Subcutaneous adipose tissue (tissue), 4 donors: ENCODE measurements around the gene KLRD1. TPM values are rescaled to one million over a fixed set of nuclear protein-coding genes. Genes with fewer than 3 reads are reported as not detected.

Experiments used
- CTCF ChIP-seq: fragments of 450-650 bp; IDR thresholded peaks from one replicate; pipeline ENCODE4 v1.5.1; 2016; ENCODE audit warnings: low read depth, mild to moderate bottlenecking, control low read depth, antibody characterized with exemption, moderate library complexity
- total RNA-seq, 4 donors: library from RNA; depleted of rRNA; stranded (reverse); fragments of >200 nt; gene quantifications; one replicate each; pipeline ENCODE4 v1.1.0, GENCODE V29; 2016

Gene KLRD1
- total RNA-seq, 4 donors from 2014 or later, result 1.3 to 7.0 (median 1.6) TPM

GRCh38 chr12:10304161-10304574 is 3.5 kb upstream of the KLRD1 start:
- no peak for TF ChIP-seq CTCF

- TF ChIP-seq CTCF, result no peak
Observed at GRCh38 chr12:10305411-10305810, 2.3 kb upstream of the KLRD1 start.

GRCh38 chr12:10310926-10311720 is 3.5 kb downstream of the KLRD1 start:
- no peak for TF ChIP-seq CTCF

- TF ChIP-seq CTCF, result no peak
Observed at GRCh38 chr12:10319388-10319787, 11.7 kb downstream of the KLRD1 start.

- TF ChIP-seq CTCF, result no peak
Observed at GRCh38 chr12:10320643-10321042, 13.0 kb downstream of the KLRD1 start.

- TF ChIP-seq CTCF, result no peak
Observed at GRCh38 chr12:10331642-10332239, 24.1 kb downstream of the KLRD1 start.

GRCh38 chr12:10339053-10339840 is 31.6 kb downstream of the KLRD1 start:
- no peak for TF ChIP-seq CTCF
